Activated CD4-positive, alpha-beta T cell treated with anti-CD3 and anti-CD28 coated beads for 1 hour (primary cell): ENCODE results near the gene DHRS1.

ENCODE experiments used
- DNase-seq: peaks from one replicate; pipeline ENCODE4 v3.0.0-alpha.2; 2020

Gene DHRS1

GRCh38 chr14:24280797-24281460, 18.7 kb downstream of the DHRS1 start:
- DNase-seq: no peak

GRCh38 chr14:24279301-24280186, 20.0 kb downstream of the DHRS1 start:
- DNase-seq: peak; percentile 26

DNA sequence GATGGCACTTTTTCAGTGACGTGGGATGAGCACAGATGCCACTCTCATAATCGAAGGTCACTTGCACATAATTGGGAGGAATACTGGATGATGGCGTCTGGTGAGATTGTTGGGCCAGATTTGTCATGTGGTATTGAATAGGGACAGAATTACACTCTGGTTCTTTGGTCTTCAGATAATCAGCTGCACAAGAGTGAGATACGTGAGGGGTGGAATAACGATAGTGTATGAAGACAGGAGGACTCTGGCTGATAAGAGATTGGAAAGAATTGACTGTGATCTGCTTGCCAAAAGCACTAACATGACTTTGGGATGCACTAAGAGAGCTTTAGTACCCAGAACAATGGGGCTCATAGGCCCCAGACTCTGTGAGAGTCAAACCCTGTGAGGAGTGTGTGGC, 21.2 kb downstream of the DHRS1 start:
- no peak for DNase-seq

DNA sequence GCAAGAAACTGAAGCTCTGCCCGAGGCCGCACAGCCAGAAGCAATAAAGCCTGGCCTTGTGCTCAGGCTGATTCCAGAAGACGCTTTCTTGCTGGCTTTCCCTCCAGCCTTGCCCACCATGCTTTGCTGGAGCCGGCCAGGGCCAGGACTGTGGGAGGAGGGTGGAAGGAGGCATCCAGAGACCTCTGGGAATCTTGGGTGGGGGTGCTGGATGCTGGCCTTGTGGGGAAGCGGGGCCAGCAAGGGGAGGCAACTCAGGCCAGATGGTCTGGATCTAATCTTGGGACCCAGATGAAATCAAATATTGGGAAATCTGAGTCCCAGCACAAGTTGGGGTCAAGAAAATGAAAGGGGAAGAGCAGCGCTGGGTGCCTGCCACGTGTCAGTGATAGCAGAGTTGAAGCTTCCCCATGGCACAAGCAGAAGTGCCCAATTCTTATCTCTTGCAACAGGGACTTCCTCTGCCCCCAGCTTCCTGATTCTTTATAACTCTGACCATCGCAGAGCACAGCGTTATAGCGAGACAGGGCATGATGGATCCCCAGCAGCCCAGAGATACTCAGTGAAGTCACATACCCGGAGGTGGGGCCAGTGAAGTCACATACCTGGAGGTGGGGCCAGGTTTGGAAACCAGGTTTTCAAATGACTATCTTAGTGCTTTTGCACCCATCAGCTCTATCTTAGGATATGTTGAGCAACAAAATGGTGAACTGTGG, 21.8 kb downstream of the DHRS1 start:
- no peak for DNase-seq

DNA sequence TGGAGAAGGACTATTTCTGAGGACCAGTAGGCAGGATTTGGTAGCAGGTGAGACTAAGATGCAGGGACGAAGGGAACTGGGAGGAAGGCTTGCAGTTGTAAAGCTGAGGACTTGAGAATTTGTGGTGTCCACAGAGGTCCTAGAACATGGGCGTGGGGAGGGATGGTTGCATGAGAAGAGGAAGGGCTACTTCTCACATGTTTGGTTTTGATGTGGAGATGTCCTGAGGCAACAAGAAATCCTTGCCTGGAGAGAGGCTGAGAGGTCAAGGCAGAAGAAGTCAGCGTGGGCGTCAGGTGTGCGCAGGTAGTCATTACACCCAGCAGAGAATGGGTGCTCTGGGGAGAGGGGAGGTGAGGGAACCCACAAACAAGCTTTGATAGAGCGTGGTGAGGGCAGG, 22.5 kb downstream of the DHRS1 start:
- DNase-seq: no peak

GRCh38 chr14:24274101-24274543, 25.5 kb downstream of the DHRS1 start:
- peak; percentile 27 for DNase-seq

- no peak for DNase-seq
Measured at GRCh38 chr14:24273422-24273998, 26.1 kb downstream of the DHRS1 start.

DNA sequence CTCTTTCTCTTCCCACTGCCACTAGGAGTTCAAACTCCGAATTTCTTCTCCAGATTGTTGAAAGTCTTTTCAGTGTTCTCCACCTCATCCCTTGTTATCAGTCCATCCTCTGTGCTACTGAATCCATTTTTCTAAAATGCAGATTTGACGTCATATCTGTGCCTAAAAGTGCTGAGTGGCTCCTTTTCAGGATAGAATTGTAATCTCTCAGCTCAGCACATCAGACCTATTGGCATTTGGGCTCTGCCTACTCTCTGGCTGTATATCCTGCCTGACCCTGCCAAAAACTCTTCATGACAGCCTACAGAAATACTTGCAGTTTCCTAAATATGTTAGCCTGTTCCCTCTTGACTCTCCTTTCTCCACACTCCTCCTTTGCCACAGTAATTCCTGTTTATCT, 27.1 kb downstream of the DHRS1 start:
- DNase-seq: no peak

- DNase-seq: no peak
Measured at GRCh38 chr14:24271834-24272263, 27.7 kb downstream of the DHRS1 start.

DNA sequence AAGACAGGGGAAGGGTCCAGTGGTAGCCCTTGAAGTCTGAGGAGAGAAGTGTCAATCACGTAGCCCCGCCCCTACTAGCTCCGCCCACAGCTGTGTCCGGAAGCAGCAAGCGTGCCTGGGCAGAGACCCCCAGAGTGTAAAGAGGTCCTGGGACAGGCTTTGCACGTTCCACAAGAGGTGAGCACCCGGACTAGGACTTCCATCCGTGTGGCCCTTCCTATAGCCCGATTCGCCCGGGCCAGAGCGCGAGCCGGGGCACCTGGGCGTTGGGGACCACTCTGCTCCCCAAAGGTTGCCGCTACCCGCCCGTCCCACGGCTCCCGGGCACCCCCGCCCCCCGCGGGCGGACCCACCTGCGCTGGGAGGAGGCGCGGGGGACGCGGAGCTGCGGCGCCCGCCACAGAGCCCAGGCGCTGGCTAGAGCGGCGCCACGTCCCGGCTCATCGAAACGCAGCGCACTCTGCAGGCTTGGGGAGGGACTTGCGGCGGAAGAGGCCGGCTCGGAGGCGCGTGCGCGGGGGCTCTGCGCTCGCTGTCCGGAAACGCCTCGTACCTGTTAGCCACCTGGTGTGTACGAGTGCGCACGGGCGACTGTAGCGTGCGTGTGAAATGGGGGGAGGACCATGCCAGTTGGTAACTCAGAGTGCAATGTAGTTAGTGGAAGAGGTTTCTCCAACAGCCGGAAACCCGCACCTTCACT, 28.3 kb downstream of the DHRS1 start, which contains the start of gene RABGGTA:
RABGGTA (minus strand) TSS at position 464 of the 700 bp plus-strand sequence. CDS start 482 bp downstream, outside the sequence.
- peak; percentile 88 for DNase-seq

DNA sequence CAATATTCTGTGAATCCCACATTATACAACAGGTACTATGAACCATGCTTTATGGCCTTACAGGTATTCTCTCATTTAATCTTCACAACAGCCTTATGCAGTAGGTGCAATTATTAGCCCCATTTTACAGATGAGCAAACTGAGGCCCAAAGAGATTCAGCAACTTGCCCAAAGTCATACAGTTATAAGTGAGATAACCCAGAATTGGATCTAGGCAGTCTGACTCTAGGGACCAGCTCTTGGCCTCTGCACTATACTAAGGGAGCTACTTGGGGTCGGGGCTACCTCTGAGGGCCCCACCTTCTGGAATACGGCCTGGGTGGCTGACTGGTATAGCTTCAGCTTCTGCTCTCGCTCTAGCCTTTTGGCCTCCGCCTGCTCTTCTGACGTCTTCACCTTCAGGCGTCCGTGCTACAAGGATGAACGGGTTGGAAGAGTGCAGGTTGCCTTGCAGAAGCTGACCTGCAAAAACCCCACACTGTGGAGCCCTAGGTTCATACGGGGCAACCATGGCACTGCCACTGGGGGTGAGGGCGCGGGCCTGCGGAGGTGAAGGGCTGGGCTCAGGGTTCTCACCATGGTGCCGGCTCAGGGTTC, 28.9 kb downstream of the DHRS1 start:
- DNase-seq: no peak

- no peak for DNase-seq
Measured at GRCh38 chr14:24269910-24270536, 29.6 kb downstream of the DHRS1 start.

DNA sequence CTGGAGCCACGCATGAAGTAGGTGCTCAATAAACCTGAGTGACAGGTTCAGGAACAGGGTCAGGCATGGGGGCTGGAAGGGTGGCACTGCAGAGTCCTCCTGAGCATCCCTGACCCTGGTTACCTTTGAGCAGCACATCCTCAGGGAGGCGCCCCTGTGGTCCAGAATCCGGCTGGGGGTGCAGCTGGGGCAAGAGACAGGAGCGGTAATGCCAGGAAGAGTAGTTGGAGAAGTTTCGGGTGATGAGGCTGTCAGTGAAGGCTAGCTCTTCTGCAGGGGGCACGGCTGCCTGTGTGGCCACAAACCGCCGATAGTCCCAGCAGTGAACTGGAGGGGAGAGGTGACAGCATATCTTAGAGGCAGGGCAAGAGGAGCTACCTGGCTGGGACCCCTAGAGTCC, 30.2 kb downstream of the DHRS1 start:
- DNase-seq: no peak

GRCh38 chr14:24268225-24268624, 31.4 kb downstream of the DHRS1 start:
- DNase-seq: no peak

DNA sequence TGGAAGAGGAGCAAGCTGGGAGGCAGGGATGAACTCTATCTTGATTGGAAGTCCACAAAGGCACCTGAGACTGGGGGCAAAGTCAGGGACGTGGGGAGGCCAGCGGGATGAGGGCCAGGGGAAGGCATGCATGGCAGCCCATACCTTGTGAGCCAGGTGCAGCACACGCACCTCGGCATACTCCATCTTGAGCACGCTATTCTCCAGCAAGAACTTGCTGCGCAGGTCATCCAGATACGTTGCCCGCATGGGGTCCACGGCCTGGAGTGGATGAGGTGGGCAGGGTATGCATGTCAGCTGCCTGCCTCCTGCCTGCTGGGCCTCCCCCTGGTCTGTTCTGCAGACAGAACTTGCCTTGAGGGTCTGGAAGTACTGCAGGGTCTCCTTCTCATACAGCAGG, 32.1 kb downstream of the DHRS1 start:
- no peak for DNase-seq

DNA sequence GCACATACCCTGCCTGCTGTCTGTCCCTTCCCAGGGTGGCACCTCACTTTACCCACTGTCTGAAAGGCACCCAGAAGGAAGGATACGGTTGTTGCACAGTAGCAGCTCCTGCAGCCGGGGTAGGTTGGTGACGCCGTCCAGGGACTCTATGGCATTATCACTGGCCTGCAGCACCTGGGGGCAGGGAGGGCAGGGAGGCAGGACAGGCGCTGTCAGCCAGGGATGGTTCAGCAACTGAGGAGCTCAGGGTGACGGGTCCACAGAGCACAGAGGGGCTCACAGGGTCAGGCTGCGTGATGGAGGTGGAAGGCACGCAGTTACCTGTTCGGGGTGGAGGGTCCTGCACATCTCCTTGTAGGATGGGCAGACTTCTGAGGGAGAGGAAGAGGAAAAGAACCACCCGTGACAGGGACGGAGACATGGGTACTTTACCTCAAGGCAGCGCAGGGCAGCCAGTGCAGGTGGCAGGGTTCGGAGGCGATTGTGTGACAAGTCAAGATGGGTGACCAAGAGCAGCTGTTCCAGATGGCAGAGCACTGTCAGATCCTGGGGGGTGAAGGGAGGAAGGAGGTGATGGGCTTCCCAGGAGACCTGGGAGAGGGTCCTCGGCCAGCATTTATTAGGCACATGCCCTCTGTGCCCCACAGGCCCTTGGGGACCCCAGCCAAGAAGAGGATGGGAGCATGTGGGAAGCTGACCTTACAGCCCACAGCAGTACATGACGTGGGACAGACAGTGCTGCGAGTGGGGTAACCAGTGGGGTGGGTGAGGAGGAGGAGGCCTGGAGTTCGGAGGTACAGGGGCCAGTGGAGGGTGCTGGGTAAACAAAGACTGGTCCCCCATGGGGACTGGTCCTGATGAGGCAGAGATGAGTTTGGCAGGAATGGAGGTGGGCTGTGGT, 33.0 kb downstream of the DHRS1 start:
- no peak for DNase-seq

- no peak for DNase-seq
Measured at GRCh38 chr14:24264298-24264697, 35.3 kb downstream of the DHRS1 start.

DNA sequence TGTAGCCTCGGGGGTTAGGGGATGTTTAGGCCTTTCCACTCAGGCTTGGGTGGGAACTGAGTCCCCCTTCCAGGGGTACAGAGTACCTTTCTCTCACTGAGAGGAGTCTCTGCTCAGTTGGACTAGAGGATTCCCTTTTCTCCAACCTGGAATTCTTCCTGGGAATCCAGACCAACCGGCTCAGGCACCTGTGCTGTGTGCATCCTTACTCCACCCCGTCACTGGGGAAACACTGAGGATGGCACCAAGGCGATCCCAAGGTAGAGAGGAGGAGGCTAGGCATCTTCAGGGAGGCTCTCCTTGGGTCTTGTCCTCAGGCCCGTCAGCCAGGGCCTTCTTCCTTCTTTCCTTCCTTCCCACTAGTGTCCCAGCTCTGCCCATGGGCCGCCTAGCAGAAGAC, 35.7 kb downstream of the DHRS1 start:
- no peak for DNase-seq

GRCh38 chr14:24262821-24263733, 36.5 kb downstream of the DHRS1 start, which contains the start of gene TGM1:
Gene TGM1 (minus strand): TSS chr14:24263177. CDS start chr14:24262352, 825 bp downstream.
- DNase-seq: no peak
